ENCODE measurements around the gene IL32. TPM values are rescaled to one million over a fixed set of nuclear protein-coding genes. Genes with fewer than 3 reads are reported as not detected.

The IL32 gene
- total RNA-seq, 3 donors from 2014 or later (not counting 1 experiment from before 2014, with no cell fraction given): 305 to 562 (median 319) TPM

DNA sequence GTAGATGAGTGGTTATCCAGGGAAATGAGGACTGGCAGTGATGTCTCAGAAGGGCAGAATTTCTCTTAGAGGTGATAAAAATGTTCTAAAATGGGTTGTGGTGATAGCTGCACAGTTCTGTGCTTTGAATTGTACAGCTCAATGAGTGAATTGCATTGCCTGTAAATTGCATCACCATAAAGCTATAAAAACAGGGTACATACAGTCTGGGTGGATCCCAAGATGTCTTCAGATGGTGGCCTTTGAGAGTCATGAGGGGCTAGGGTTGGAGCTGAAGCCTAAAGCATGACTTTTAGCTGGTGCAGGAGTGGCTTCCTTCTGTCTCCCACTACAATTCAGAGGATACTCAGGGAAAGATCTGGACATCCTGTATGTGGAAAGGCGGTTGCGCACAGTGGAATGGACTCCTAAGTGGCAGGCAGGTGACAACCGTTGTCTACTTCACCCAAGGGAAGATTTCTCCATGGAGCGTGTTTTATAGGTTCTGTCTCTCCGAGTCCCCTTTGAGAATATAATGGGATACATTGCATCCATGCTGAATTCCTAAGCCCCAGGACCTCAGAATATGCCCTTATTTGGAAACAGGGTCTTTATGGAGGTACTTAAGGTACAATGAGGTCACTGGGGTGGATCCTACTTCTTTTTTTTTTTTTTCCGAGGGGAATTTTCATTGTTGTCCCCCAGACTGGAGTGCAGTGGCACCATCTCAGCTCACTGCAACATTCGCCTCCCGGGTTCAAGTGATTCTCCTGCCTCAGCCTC is 1.6 kb upstream of the IL32 start:
- H3K36me3 Mint-ChIP-seq: no peaks in the 10 kb centered on the region
- H3K4me1 ChIP-seq (ENCODE audit: control insufficient read depth, insufficient read depth, low read length): peaks cover 61% of the 10 kb centered on the region

DNA sequence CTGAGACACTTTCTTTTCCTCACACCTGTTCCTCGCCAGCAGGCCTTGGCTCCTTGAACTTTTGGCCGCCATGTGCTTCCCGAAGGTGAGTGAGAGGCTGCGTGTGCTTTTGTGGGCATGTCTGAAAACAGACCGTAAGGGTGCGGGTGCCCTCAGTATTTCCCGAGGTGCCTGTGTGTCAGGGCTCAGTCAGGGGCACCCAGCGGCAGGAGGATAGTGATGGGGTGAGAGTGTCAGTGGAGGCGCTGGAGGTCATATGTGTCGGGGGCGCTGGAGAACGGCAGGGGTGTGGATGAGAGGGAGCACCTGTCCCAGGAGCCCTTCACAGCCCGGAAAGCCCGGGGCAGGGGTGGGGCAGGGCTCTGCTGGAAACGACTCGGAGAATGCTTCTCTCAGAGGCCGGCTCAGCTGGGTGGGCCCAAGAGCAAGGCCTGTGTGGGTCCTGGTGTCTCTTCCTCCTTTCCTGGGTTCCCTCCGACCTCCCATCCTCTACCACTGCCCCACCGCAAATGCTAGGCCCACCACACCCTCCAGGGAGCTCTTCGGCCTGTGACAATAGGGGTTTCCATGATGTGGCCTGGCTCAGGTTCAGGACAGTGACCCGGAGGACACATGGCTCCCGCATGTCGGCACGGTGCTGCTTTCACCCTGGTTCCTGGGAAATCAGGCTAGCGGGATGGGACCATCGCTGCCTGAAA is 451 bp downstream of the IL32 start:
- H3K27ac Mint-ChIP-seq: peak overlapping the region; percentile 92 to 95
- H3K36me3 ChIP-seq (ENCODE audit: control insufficient read depth, insufficient read depth, low read length): peaks cover 13% of the 10 kb centered on the region
- no peaks in the 10 kb centered on the region for H3K9me3 ChIP-seq (ENCODE audit: control insufficient read depth, insufficient read depth, low read length)
- TF ChIP-seq, protein P1, sequence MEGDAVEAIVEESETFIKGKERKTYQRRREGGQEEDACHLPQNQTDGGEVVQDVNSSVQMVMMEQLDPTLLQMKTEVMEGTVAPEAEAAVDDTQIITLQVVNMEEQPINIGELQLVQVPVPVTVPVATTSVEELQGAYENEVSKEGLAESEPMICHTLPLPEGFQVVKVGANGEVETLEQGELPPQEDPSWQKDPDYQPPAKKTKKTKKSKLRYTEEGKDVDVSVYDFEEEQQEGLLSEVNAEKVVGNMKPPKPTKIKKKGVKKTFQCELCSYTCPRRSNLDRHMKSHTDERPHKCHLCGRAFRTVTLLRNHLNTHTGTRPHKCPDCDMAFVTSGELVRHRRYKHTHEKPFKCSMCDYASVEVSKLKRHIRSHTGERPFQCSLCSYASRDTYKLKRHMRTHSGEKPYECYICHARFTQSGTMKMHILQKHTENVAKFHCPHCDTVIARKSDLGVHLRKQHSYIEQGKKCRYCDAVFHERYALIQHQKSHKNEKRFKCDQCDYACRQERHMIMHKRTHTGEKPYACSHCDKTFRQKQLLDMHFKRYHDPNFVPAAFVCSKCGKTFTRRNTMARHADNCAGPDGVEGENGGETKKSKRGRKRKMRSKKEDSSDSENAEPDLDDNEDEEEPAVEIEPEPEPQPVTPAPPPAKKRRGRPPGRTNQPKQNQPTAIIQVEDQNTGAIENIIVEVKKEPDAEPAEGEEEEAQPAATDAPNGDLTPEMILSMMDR (IDR thresholded peaks at IDR 0.05): no peak
- H3K27me3 ChIP-seq (ENCODE audit: control insufficient read depth, insufficient read depth, low read length): no peaks in the 10 kb centered on the region
- intact Hi-C loops (cut with micrococcal nuclease): no loop called here
- H3K27me3 Mint-ChIP-seq (ENCODE audit: low read depth in 2 of 2): no peaks in the 10 kb centered on the region
- H3K4me1 Mint-ChIP-seq: peaks cover 36 to 68% of the 10 kb centered on the region in 2 donors
- H3K36me3 Mint-ChIP-seq: no peaks in the 10 kb centered on the region
- no peak for DNase-seq
- H3K4me1 ChIP-seq (ENCODE audit: control insufficient read depth, insufficient read depth, low read length): peaks cover 68% of the 10 kb centered on the region
- H3K4me3 Mint-ChIP-seq: peak overlapping the region; percentile 96
- ATAC-seq: peak in 2 of 3 donors; percentile 10 to 19
- H3K4me3 ChIP-seq (ENCODE audit: low read length): peak overlapping the region; percentile 55
- WGBS (ENCODE audit: insufficient coverage): 72% methylated on average over 26 of the region's 26 CpGs
- H3K27ac ChIP-seq (ENCODE audit: low read length): peak overlapping the region; percentile 90
- H3K9me3 Mint-ChIP-seq: no peaks in the 10 kb centered on the region

More for the DNA sequence above, 1.6 kb upstream of the IL32 start:
- Histone ChIP-seq H3K36me3 (ENCODE audit: control insufficient read depth, insufficient read depth, low read length) (peaks cover 9% of the 10 kb centered on the region), H3K27me3 (ENCODE audit: control insufficient read depth, insufficient read depth, low read length) (no peaks in the 10 kb centered on the region), H3K9me3 (ENCODE audit: control insufficient read depth, insufficient read depth, low read length) (no peaks in the 10 kb centered on the region), H3K4me3 (ENCODE audit: low read length) (no peak overlapping the region), H3K27ac (ENCODE audit: low read length) (peak overlapping the region; percentile 19)
- DNase-seq: peak in 1 of 2 donors; percentile 18
- Mint-ChIP-seq H3K27ac (peak overlapping the region; percentile 92 to 95), H3K9me3 (no peaks in the 10 kb centered on the region), H3K27me3 (ENCODE audit: low read depth in 2 of 2) (no peaks in the 10 kb centered on the region), H3K4me3 (peak overlapping the region; percentile 18), H3K4me1 (peaks cover 25 to 64% of the 10 kb centered on the region in 2 donors)
- intact Hi-C loops (cut with micrococcal nuclease): no loop called here
- TF ChIP-seq, protein P1 (IDR thresholded peaks at IDR 0.05): no peak
- ATAC-seq: no peak
- 98% methylated on average over 8 of the region's 8 CpGs for WGBS (ENCODE audit: insufficient coverage)

DNA sequence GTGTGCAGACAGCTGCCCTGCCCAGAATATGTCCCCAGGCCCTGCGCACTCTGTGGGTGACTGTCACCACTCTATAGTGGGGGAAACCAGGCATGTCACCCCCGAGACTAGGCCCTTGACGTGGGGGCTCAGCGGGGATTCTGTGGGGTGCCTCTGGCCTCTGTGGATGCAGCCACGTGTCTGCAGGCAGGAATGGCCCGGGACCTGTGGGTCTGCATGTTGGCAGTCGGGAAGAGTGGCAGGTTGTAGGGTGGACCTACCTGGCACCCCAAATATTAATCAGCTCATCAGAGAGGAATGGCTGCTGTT is 954 bp downstream of the IL32 start:
- intact Hi-C loops (cut with micrococcal nuclease): no loop called here
- Histone ChIP-seq H3K4me1 (ENCODE audit: control insufficient read depth, insufficient read depth, low read length) (peaks cover 73% of the 10 kb centered on the region), H3K4me3 (ENCODE audit: low read length) (peak overlapping the region; percentile 55), H3K36me3 (ENCODE audit: control insufficient read depth, insufficient read depth, low read length) (peaks cover 13% of the 10 kb centered on the region), H3K27ac (ENCODE audit: low read length) (peak overlapping the region; percentile 90), H3K9me3 (ENCODE audit: control insufficient read depth, insufficient read depth, low read length) (no peaks in the 10 kb centered on the region), H3K27me3 (ENCODE audit: control insufficient read depth, insufficient read depth, low read length) (no peaks in the 10 kb centered on the region)
- TF ChIP-seq, protein P1 (IDR thresholded peaks at IDR 0.05): no peak
- H3K9me3 Mint-ChIP-seq: no peaks in the 10 kb centered on the region
- H3K4me3 Mint-ChIP-seq: peak overlapping the region; percentile 96
- DNase-seq: peak in 1 of 2 donors; percentile 33
- ATAC-seq: no peak
- no peaks in the 10 kb centered on the region for H3K27me3 Mint-ChIP-seq (ENCODE audit: low read depth in 2 of 2)
- peak overlapping the region; percentile 92 to 95 for H3K27ac Mint-ChIP-seq
- no peaks in the 10 kb centered on the region for H3K36me3 Mint-ChIP-seq
- WGBS (ENCODE audit: insufficient coverage): 74% methylated on average over 7 of the region's 7 CpGs
- H3K4me1 Mint-ChIP-seq: peaks cover 41 to 73% of the 10 kb centered on the region in 2 donors

All from natural killer cell (primary cell).